GM19238 (cell line): Measurements from ENCODE around the gene AMPH.

Experiments used
- DNase-seq: peaks from one replicate; pipeline ENCODE4 v3.0.0; 2011; ENCODE audit warnings: low spot score; ENCODE audit not compliant: insufficient read length

AMPH gene

GRCh38 chr7:38630720-38631673 is at the start of gene AMPH:
Gene AMPH, minus strand, starts transcription at chr7:38631373. Its CDS starts 22 bp downstream, at chr7:38631351.
- DNase-seq = no peak

GRCh38 chr7:38679419-38679818 is 48.2 kb upstream of the AMPH start:
- DNase-seq = no peak

- no peak for DNase-seq
Measured at GRCh38 chr7:38678698-38679054, 47.5 kb upstream of the AMPH start.

- no peak for DNase-seq
Measured at GRCh38 chr7:38677981-38678697, 47.0 kb upstream of the AMPH start.

GRCh38 chr7:38675494-38676106 is 44.4 kb upstream of the AMPH start:
- DNase-seq = no peak

- DNase-seq = no peak
Measured at GRCh38 chr7:38674513-38674912, 43.3 kb upstream of the AMPH start.

GRCh38 chr7:38673795-38674194 is 42.6 kb upstream of the AMPH start:
- DNase-seq = no peak

- no peak for DNase-seq
Measured at GRCh38 chr7:38671911-38672905, 41.0 kb upstream of the AMPH start.

GRCh38 chr7:38669965-38670520 is 38.9 kb upstream of the AMPH start:
- DNase-seq = no peak

- DNase-seq = no peak
Measured at GRCh38 chr7:38664972-38665371, 33.8 kb upstream of the AMPH start.

- peak; percentile 19 for DNase-seq
Measured at GRCh38 chr7:38660427-38661099, 29.4 kb upstream of the AMPH start.

- no peak for DNase-seq
Measured at GRCh38 chr7:38659931-38660330, 28.8 kb upstream of the AMPH start.

- DNase-seq = no peak
Measured at GRCh38 chr7:38658921-38659320, 27.7 kb upstream of the AMPH start.

- DNase-seq = no peak
Measured at GRCh38 chr7:38656968-38657367, 25.8 kb upstream of the AMPH start.

GRCh38 chr7:38655833-38656774 is 24.9 kb upstream of the AMPH start:
- no peak for DNase-seq

- DNase-seq = no peak
Measured at GRCh38 chr7:38637957-38638356, 6.8 kb upstream of the AMPH start.

- DNase-seq = no peak
Measured at GRCh38 chr7:38632411-38632810, 1.2 kb upstream of the AMPH start.

GRCh38 chr7:38629651-38630510 is 1.3 kb downstream of the AMPH start:
- no peak for DNase-seq
